ENCODE measurements around the gene PFN1.

The PFN1 gene

DNA sequence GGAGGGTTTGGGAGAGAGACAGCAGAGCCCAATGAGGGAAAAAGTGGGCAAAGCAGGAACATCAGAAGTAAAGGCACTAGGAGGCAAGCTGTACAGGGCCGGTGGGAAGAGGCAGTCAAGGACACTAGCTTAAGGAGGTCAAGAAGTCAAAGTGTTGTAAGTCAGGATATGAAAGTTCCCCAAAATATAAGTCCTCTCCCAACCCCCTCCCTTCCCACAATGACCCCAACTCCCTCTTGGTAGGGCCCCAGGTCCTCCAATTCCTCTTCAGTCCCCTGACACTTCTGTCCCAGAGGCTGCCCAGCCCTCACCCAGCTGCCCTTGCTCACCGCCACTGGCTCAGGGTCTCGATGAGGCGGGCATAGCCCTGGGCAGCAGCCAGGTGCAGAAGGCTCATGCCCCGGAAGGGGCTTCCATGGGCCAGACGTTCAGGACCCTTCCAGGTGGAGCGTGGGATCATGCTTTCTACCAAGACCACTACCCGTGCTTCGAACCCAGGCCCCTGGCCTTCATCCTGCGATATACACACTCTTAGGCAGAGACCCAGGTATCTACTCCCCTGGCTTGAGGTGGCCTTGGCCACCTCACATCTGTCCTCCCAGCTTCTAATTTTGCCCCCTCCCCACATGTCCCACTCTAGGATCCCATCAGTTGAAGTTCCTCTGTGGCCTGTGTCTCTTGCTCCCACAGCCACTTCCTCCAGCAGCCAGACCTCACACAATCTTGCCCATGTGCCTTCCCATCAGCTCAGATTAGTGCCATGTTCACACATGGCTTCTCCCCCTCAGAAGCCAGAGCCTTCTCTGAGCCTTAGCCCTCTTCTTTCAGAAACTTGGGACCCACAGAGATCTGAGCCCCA lies 25.2 kb upstream of the PFN1 start:
- peaks cover 31% of the 10 kb centered on the region for H3K36me3 Mint-ChIP-seq (ENCODE audit: low read depth)
- no peak overlapping the region for H3K4me3 Mint-ChIP-seq
- H3K9me3 Mint-ChIP-seq: no peaks in the 10 kb centered on the region
- TF ChIP-seq, protein P1, sequence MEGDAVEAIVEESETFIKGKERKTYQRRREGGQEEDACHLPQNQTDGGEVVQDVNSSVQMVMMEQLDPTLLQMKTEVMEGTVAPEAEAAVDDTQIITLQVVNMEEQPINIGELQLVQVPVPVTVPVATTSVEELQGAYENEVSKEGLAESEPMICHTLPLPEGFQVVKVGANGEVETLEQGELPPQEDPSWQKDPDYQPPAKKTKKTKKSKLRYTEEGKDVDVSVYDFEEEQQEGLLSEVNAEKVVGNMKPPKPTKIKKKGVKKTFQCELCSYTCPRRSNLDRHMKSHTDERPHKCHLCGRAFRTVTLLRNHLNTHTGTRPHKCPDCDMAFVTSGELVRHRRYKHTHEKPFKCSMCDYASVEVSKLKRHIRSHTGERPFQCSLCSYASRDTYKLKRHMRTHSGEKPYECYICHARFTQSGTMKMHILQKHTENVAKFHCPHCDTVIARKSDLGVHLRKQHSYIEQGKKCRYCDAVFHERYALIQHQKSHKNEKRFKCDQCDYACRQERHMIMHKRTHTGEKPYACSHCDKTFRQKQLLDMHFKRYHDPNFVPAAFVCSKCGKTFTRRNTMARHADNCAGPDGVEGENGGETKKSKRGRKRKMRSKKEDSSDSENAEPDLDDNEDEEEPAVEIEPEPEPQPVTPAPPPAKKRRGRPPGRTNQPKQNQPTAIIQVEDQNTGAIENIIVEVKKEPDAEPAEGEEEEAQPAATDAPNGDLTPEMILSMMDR (IDR thresholded peaks at IDR 0.05; ENCODE audit: unreplicated experiment in 3 of 3): no peak
- H3K27me3 Mint-ChIP-seq (ENCODE audit: low read depth): no peaks in the 10 kb centered on the region
- no peak overlapping the region for H3K27ac Mint-ChIP-seq
- peaks cover 22% of the 10 kb centered on the region for H3K4me1 Mint-ChIP-seq

DNA sequence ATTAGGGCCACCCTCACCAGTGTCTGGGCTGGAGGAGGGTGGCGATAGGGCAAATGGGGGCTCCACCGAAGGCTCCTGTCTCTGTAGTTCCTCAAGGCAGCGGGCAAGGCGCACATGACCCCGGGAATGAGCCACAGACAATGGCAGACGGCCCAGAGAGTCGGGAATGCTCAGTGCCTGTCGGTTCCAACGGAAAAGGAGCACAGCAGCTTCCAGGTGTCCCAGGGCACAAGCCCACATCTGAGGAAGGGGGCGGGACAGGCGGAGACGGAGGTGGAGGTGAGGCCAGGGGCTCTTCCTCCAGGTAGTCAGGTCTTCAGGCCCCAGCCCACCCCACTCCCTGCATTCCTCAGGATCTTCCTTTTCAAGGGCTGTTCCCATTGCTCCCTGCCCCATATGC lies 24.4 kb upstream of the PFN1 start:
- Mint-ChIP-seq H3K4me3 (peak overlapping the region in 2 of 3 experiments; percentile 31 to 55), H3K4me1 (peaks cover 22% of the 10 kb centered on the region), H3K27ac (no peak overlapping the region), H3K27me3 (ENCODE audit: low read depth) (no peaks in the 10 kb centered on the region), H3K36me3 (ENCODE audit: low read depth) (peaks cover 26% of the 10 kb centered on the region), H3K9me3 (no peaks in the 10 kb centered on the region)
- TF ChIP-seq, protein P1 (IDR thresholded peaks at IDR 0.05; ENCODE audit: unreplicated experiment in 3 of 3): no peak

DNA sequence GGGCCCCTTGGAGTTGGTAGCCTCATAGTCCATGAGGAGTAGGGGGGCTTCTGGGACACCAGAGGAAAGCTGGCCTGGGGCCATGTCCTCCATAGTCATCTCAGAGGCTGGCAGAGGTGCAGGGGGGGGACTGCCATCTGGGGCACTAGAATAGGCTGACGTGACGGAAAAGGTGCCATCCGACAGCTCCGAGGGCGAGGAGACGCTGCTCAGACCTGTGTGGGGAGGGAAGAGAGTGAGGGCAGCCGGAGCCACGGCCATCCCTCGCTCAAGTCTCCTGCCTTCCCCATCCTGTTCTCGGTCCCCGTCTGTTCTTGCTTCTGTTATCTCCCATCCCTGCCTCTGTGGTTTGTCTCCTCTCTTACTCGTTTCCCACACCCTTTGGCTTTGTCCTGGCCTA lies 24.0 kb upstream of the PFN1 start:
- no peaks in the 10 kb centered on the region for H3K9me3 Mint-ChIP-seq
- H3K36me3 Mint-ChIP-seq (ENCODE audit: low read depth): peaks cover 26% of the 10 kb centered on the region
- TF ChIP-seq, protein P1 (IDR thresholded peaks at IDR 0.05; ENCODE audit: unreplicated experiment in 3 of 3): no peak
- H3K27me3 Mint-ChIP-seq (ENCODE audit: low read depth): no peaks in the 10 kb centered on the region
- H3K4me3 Mint-ChIP-seq: peak overlapping the region in 2 of 3 experiments; percentile 31 to 55
- H3K27ac Mint-ChIP-seq: no peak overlapping the region
- peaks cover 22% of the 10 kb centered on the region for H3K4me1 Mint-ChIP-seq

DNA sequence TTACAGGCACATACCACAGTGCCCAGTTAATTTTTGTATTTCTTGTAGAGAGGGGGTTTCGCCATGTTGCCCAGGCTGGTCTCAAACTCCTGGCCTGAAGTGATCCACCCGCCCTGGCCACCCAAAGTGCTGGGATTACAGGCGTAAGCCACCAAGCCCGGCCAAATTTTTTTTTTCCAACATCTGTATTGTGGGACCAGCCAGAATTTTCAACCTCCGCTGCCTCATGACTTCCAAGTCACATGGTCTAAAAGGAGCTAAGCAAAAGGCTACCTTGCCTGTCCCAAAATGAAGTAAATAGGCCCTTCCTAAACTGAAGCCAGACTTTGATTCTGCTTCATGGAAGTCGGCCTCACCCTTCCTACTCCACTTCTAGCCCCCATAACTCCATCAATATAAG lies 23.5 kb upstream of the PFN1 start:
- Mint-ChIP-seq H3K27me3 (ENCODE audit: low read depth) (no peaks in the 10 kb centered on the region), H3K9me3 (no peaks in the 10 kb centered on the region)
- TF ChIP-seq, protein P1 (IDR thresholded peaks at IDR 0.05; ENCODE audit: unreplicated experiment in 3 of 3): no peak

DNA sequence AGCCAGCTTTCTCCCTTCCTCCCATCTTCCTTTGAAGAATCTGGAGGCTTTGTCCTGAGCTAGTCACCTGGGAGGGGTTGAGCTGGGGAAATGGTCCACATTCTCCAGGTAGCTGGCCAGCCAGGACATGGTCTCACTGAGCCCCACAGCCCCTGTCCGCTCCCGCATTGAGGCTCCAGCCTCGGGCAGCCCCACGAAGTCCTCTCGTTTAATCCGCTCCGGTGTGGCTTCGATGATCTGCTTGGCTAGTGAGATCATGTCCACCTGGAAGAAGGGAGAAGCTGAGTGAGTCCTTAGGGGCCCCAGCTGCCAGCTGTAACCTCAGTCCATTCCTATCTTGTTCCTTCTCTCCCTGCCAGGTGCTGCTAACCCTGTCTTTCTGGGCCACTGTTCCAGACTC lies 21.9 kb upstream of the PFN1 start:
- H3K27me3 Mint-ChIP-seq (ENCODE audit: low read depth): no peaks in the 10 kb centered on the region
- peak overlapping the region in 2 of 3 experiments; percentile 62 to 76 for H3K27ac Mint-ChIP-seq
- no peaks in the 10 kb centered on the region for H3K9me3 Mint-ChIP-seq
- TF ChIP-seq, protein P1 (IDR thresholded peaks at IDR 0.05; ENCODE audit: unreplicated experiment in 3 of 3): no peak
- H3K4me1 Mint-ChIP-seq: peaks cover 29% of the 10 kb centered on the region
- peak overlapping the region; percentile 70 to 82 (median 72) for H3K4me3 Mint-ChIP-seq
- peaks cover 30% of the 10 kb centered on the region for H3K36me3 Mint-ChIP-seq (ENCODE audit: low read depth)

More for the DNA sequence above, 23.5 kb upstream of the PFN1 start:
- Mint-ChIP-seq H3K4me3 (no peak overlapping the region), H3K36me3 (ENCODE audit: low read depth) (peaks cover 26% of the 10 kb centered on the region), H3K4me1 (peaks cover 22% of the 10 kb centered on the region), H3K27ac (no peak overlapping the region)

Data from nephron (organoid).